Endothelial cell of umbilical vein (primary cell): ENCODE data around the gene DNAJC9. TPM values are rescaled to one million over a fixed set of nuclear protein-coding genes. Genes with fewer than 3 reads are reported as not detected.

ENCODE experiments used
- BruUV-seq: library from RNA; stranded (reverse); fragments of 400-500 nt; replicated peaks from 2 replicates; lab custom pipeline; 2021; lab: Mats Ljungman, UMichigan
- CTCF ChIA-PET: fragments of 300-600, 350-600 bp; sonication (Branson Sonifier 250); formaldehyde crosslinking; loops from one replicate; lab custom pipeline; 2021; ENCODE audit warnings: antibody characterized with exemption, inconsistent platforms; lab: Charles Lee
- POLR2A ChIA-PET: fragments of 300-600, 350-600 bp; sonication (Branson Sonifier 250); formaldehyde crosslinking; loops from one replicate; lab custom pipeline; 2021; ENCODE audit warnings: antibody characterized with exemption, inconsistent platforms; lab: Charles Lee
- DNase-seq: peaks from one replicate; pipeline ENCODE4 v3.0.0-alpha.2; 2011; ENCODE audit warnings: low read depth, low spot score
- FAIRE-seq: peaks from 2 replicates; lab custom pipeline; 2011; peaks lifted over from hg19 to GRCh38; lab: Jason Lieb, UNC
- H2AFZ ChIP-seq: 2 replicates; pipeline ENCODE4 v1.6.0; 2012; ENCODE audit warnings: low read depth, low read length, control low read depth, inconsistent platforms
- H3K27ac ChIP-seq: 2 replicates; pipeline ENCODE4 v1.5.1; 2011; ENCODE audit warnings: low read depth, mild to moderate bottlenecking, control low read depth, low read length, moderate library complexity; ENCODE audit not compliant: insufficient read depth
- H3K27me3 ChIP-seq, 2 experiments: 2 replicates each; pipeline versions ENCODE4 v1.6.0 to v1.6.1; 2011; ENCODE audit warnings: low read length in 2 of 2, mixed read lengths in 1 of 2; ENCODE audit not compliant: control insufficient read depth in 2 of 2, insufficient read depth in 2 of 2
- H3K36me3 ChIP-seq, 2 experiments: 2 replicates in 1 of 2; 3 replicates in 1 of 2; pipeline ENCODE4 v1.5.1; 2011; ENCODE audit warnings: low read length in 2 of 2, mild to moderate bottlenecking in 1 of 2, moderate library complexity in 1 of 2; ENCODE audit not compliant: control insufficient read depth in 2 of 2, insufficient read depth in 2 of 2; ENCODE audit errors: extremely low read depth in 1 of 2
- H3K4me1 ChIP-seq: 3 replicates; pipeline ENCODE4 v1.5.1; 2011; ENCODE audit warnings: mild to moderate bottlenecking, low read length; ENCODE audit not compliant: control insufficient read depth, insufficient read depth; ENCODE audit errors: extremely low read depth
- H3K4me2 ChIP-seq: 2 replicates; pipeline ENCODE4 v1.6.1; 2011; ENCODE audit warnings: low read length, control low read depth, mixed read lengths; ENCODE audit not compliant: insufficient read depth
- H3K4me3 ChIP-seq, 3 experiments: fragments of 200-600 bp in 1 of 3; sonication (generic), shearing (Covaris generic) in 1 of 3; replicated peaks in 1 of 3; 2 replicates each; pipeline ENCODE4 v1.5.1; 2011 to 2016; ENCODE audit warnings: control low read depth in 3 of 3, low read length in 3 of 3, mild to moderate bottlenecking in 2 of 3, inconsistent platforms in 1 of 3, low read depth in 1 of 3, moderate library complexity in 1 of 3; ENCODE audit not compliant: insufficient read depth in 1 of 3
- H3K79me2 ChIP-seq: 2 replicates; pipeline ENCODE4 v1.6.0; 2012; ENCODE audit warnings: low read length, inconsistent platforms; ENCODE audit not compliant: control insufficient read depth, insufficient read depth
- H3K9ac ChIP-seq: replicated peaks from 2 replicates; pipeline ENCODE3; 2011; ENCODE audit warnings: low read length, control low read depth; ENCODE audit not compliant: insufficient read depth; ENCODE audit errors: extremely low read depth
- H3K9me1 ChIP-seq: replicated peaks from 3 replicates; pipeline ENCODE4 v1.6.0; 2011; ENCODE audit warnings: mild to moderate bottlenecking, low read length; ENCODE audit not compliant: control insufficient read depth, insufficient read depth; ENCODE audit errors: extremely low read depth
- H3K9me3 ChIP-seq: replicated peaks from 2 replicates; pipeline ENCODE4 v1.5.1; 2012; ENCODE audit warnings: low read length, inconsistent platforms; ENCODE audit not compliant: control insufficient read depth, insufficient read depth
- H4K20me1 ChIP-seq: replicated peaks from 2 replicates; pipeline ENCODE3; 2011; ENCODE audit warnings: mild to moderate bottlenecking, low read length; ENCODE audit not compliant: control insufficient read depth, insufficient read depth; ENCODE audit errors: extremely low read depth
- CTCF ChIP-seq, 2 donors: IDR thresholded peaks; 1 replicate in 1 of 2; 2 replicates in 1 of 2; pipeline ENCODE4 v1.5.1; 2011; ENCODE audit warnings: low read length in 2 of 2, mild to moderate bottlenecking in 2 of 2, moderate library complexity in 2 of 2, control low read depth in 1 of 2, inconsistent platforms in 1 of 2, low read depth in 1 of 2; ENCODE audit not compliant: insufficient read depth in 1 of 2; ENCODE audit errors: extremely low read depth in 1 of 2
- EZH2 ChIP-seq: IDR thresholded peaks from 2 replicates; pipeline ENCODE4 v1.6.1; 2012; ENCODE audit warnings: borderline replicate concordance, low read depth, mild to moderate bottlenecking, moderate library complexity, low read length, inconsistent platforms; ENCODE audit not compliant: severe bottlenecking
- FOS ChIP-seq: IDR thresholded peaks from 2 replicates; pipeline ENCODE4 v1.6.1; 2011; ENCODE audit warnings: mild to moderate bottlenecking, low read length, moderate library complexity, borderline replicate concordance; ENCODE audit not compliant: insufficient read depth
- GATA2 ChIP-seq: IDR thresholded peaks from 2 replicates; pipeline ENCODE4 v1.7.0; 2011; ENCODE audit warnings: low read depth, mild to moderate bottlenecking, moderate library complexity, mixed read lengths, low read length; ENCODE audit not compliant: insufficient read length, insufficient read depth
- MAX ChIP-seq: IDR thresholded peaks from 2 replicates; pipeline ENCODE4 v1.6.1; 2011; ENCODE audit not compliant: insufficient read depth, insufficient read length
- MYC ChIP-seq: IDR thresholded peaks from one replicate; pipeline ENCODE4 v1.6.1; 2011; ENCODE audit warnings: mild to moderate bottlenecking, low read depth, low read length
- POLR2A ChIP-seq: IDR thresholded peaks from 2 replicates; pipeline ENCODE4 v1.6.1; 2012; ENCODE audit warnings: low read depth, mild to moderate bottlenecking, control low read depth, low read length
- POLR2AphosphoS5 ChIP-seq: IDR thresholded peaks from 2 replicates; pipeline ENCODE4 v1.6.1; 2012; ENCODE audit warnings: low read depth, mild to moderate bottlenecking, control low read depth, low read length, moderate library complexity; ENCODE audit not compliant: insufficient read depth
- dilution Hi-C: fragments of 300-500 bp; cut with MboI; formaldehyde crosslinking; loops from one replicate; pipeline ENCODE4 v1.15.0; 2019; ENCODE audit warnings: low sequenced_read_pairs; ENCODE audit not compliant: extremely low pct_ligation_motif_present
- intact Hi-C: fragments of 100-400 bp; cut with micrococcal nuclease; formaldehyde crosslinking; loops from one replicate; pipeline ENCODE4 v1.10.0; 2022
- polyA plus RNA-seq, 4 experiments: library from polyadenylated mRNA; depleted of rRNA in 3 of 4; stranded (reverse) in 3 of 4; unstranded in 1 of 4; fragments of >200 nt; gene quantifications; 2 replicates each; pipeline versions ENCODE4 v1.2.1 to v1.2.3, GENCODE V29; 2011 to 2012; ENCODE audit warnings: missing spikeins in 1 of 4
- total RNA-seq: library from RNA; stranded (reverse); gene quantifications from 2 replicates; pipeline ENCODE4 v1.2.3, GENCODE V29; 2021

The DNAJC9 gene
- total and polyA plus RNA-seq, 2 donors (not counting 3 experiments of a cell fraction or from before 2014, with no cell fraction given), result 29.1 to 47.1 TPM

- Histone ChIP-seq H2AFZ (no peak overlapping the region), H3K4me3 (no peak overlapping the region), H3K27me3 (no peaks in the 10 kb centered on the region), H3K4me1 (no peaks in the 10 kb centered on the region), H3K9me1 (no peaks in the 10 kb centered on the region), H3K36me3 (peaks cover 0 to 2% of the 10 kb centered on the region in 2 experiments), H4K20me1 (no peaks in the 10 kb centered on the region), H3K4me2 (no peak overlapping the region), H3K79me2 (no peaks in the 10 kb centered on the region), H3K9ac (no peak overlapping the region), H3K9me3 (no peaks in the 10 kb centered on the region), H3K27ac (no peak overlapping the region)
- TF ChIP-seq FOS (no peak), POLR2AphosphoS5 (no peak), GATA2 (no peak)
- intact Hi-C loops (no loop called here), dilution Hi-C loops (no loop called here)
- no peak for FAIRE-seq
- CTCF ChIA-PET, result interaction anchor here (1.5 kb wide), 1 partner anchor 8 kb away, joined by 3 read pairs; no protein-coding TSS in a partner anchor
- DNase-seq, result no peak
- POLR2A ChIA-PET, result no interaction called here
- no TSS peak for BruUV-seq
These were observed 21.5 kb downstream of the DNAJC9 start for GRCh38 chr10:73225518-73225917.

GRCh38 chr10:73220989-73221388 lies 26.1 kb downstream of the DNAJC9 start:
- no peaks in the 10 kb centered on the region for H3K4me1 ChIP-seq
- no peaks in the 10 kb centered on the region for H3K9me1 ChIP-seq
- DNase-seq (no peak), FAIRE-seq (no peak)
- H3K4me2 ChIP-seq, result no peak overlapping the region
- POLR2A ChIA-PET, result no interaction called here
- no peaks in the 10 kb centered on the region for H3K27me3 ChIP-seq
- no peak for TF ChIP-seq FOS
- no peak for TF ChIP-seq CTCF (IDR thresholded peaks at IDR 0.05; ENCODE audit: extremely low read depth in 1 of 2, insufficient read depth in 1 of 2, low read depth in 1 of 2, low read length in 2 of 2)
- no peak for TF ChIP-seq GATA2
- no peak for TF ChIP-seq POLR2A
- no peak for TF ChIP-seq EZH2
- no peak for TF ChIP-seq MAX
- no peak for TF ChIP-seq MYC
- no peak for TF ChIP-seq POLR2AphosphoS5
- H3K36me3 ChIP-seq, result peaks cover 2 to 3% of the 10 kb centered on the region in 2 experiments
- H3K4me3 ChIP-seq, result no peak overlapping the region
- H3K27ac ChIP-seq, result no peak overlapping the region
- intact Hi-C loops (no loop called here), dilution Hi-C loops (no loop called here)
- no peak overlapping the region for H3K9ac ChIP-seq
- BruUV-seq, result no TSS peak
- H3K9me3 ChIP-seq, result no peaks in the 10 kb centered on the region
- H3K79me2 ChIP-seq, result no peaks in the 10 kb centered on the region
- CTCF ChIA-PET, result no interaction called here
- no peak overlapping the region for H2AFZ ChIP-seq
- H4K20me1 ChIP-seq, result no peaks in the 10 kb centered on the region
